GM18519 (cell line): ENCODE data around the gene SLC20A1.

Source experiments
- ATAC-seq: cut with Tn5 transposase; IDR thresholded peaks from one replicate; pipeline ENCODE4 v1.9.1; 2021; ENCODE audit warnings: mild to moderate bottlenecking, moderate library complexity; ENCODE audit not compliant: unreplicated experiment, low FRiP score

SLC20A1 gene

GRCh38 chr2:112625474-112626114 lies 20.1 kb upstream of the SLC20A1 start:
- no peak for ATAC-seq

- no peak for ATAC-seq
Measured at GRCh38 chr2:112626604-112627059, 19.1 kb upstream of the SLC20A1 start.

GRCh38 chr2:112627060-112628040 lies 18.4 kb upstream of the SLC20A1 start:
- ATAC-seq = no peak

- ATAC-seq = no peak
Measured at GRCh38 chr2:112629224-112629623, 16.5 kb upstream of the SLC20A1 start.

- ATAC-seq = no peak
Measured at GRCh38 chr2:112629823-112630222, 15.9 kb upstream of the SLC20A1 start.

- ATAC-seq = no peak
Measured at GRCh38 chr2:112630268-112630667, 15.5 kb upstream of the SLC20A1 start.

GRCh38 chr2:112633708-112634107 lies 12.0 kb upstream of the SLC20A1 start:
- no peak for ATAC-seq

GRCh38 chr2:112634153-112634873 lies 11.4 kb upstream of the SLC20A1 start:
- ATAC-seq = no peak

GRCh38 chr2:112634874-112635157 lies 10.9 kb upstream of the SLC20A1 start:
- no peak for ATAC-seq

GRCh38 chr2:112636605-112637288 lies 9.0 kb upstream of the SLC20A1 start:
- peak; percentile 72 for ATAC-seq

- no peak for ATAC-seq
Measured at GRCh38 chr2:112637289-112637660, 8.5 kb upstream of the SLC20A1 start.

- no peak for ATAC-seq
Measured at GRCh38 chr2:112639936-112640335, 5.8 kb upstream of the SLC20A1 start.

- no peak for ATAC-seq
Measured at GRCh38 chr2:112640467-112640799, 5.3 kb upstream of the SLC20A1 start.

GRCh38 chr2:112640800-112641675 lies 4.7 kb upstream of the SLC20A1 start:
- ATAC-seq = no peak

GRCh38 chr2:112641701-112642100 lies 4.0 kb upstream of the SLC20A1 start:
- ATAC-seq = no peak

- ATAC-seq = no peak
Measured at GRCh38 chr2:112642561-112642960, 3.2 kb upstream of the SLC20A1 start.

- ATAC-seq = no peak
Measured at GRCh38 chr2:112642966-112643365, 2.8 kb upstream of the SLC20A1 start.

- no peak for ATAC-seq
Measured at GRCh38 chr2:112643488-112643887, 2.3 kb upstream of the SLC20A1 start.

GRCh38 chr2:112644155-112644932 lies 1.4 kb upstream of the SLC20A1 start:
- no peak for ATAC-seq
